Measurements from ENCODE around the gene SDCCAG8. TPM values are rescaled to one million over a fixed set of nuclear protein-coding genes. Genes with fewer than 3 reads are reported as not detected.

SDCCAG8 gene
- total RNA-seq, 1 donor from 2014 or later = 24.5 TPM

GRCh38 chr1:243469497-243469896, 213.7 kb downstream of the SDCCAG8 start:
- Histone ChIP-seq H4K20me1 (ENCODE audit: insufficient read depth, low read length) (no peaks in the 10 kb centered on the region), H3K9me3 (ENCODE audit: insufficient read depth, low read depth, low read length) (no peaks in the 10 kb centered on the region), H3K4me1 (ENCODE audit: insufficient read depth, low read length) (peaks cover 20% of the 10 kb centered on the region), H3K4me2 (ENCODE audit: low read length) (no peak overlapping the region), H3K27ac (ENCODE audit: low read depth, low read length) (no peak overlapping the region), H3K36me3 (ENCODE audit: insufficient read depth, low read length) (no peaks in the 10 kb centered on the region), H3K4me3 (ENCODE audit: insufficient read depth, low read depth, low read length) (no peak overlapping the region), H3K27me3 (ENCODE audit: insufficient read depth, low read length) (no peaks in the 10 kb centered on the region), H3K79me2 (ENCODE audit: insufficient read depth, low read length) (no peaks in the 10 kb centered on the region), H3K9ac (ENCODE audit: low read length) (no peak overlapping the region), H2AFZ (ENCODE audit: low read depth, low read length) (no peak overlapping the region)
- Mint-ChIP-seq H3K9me3 (ENCODE audit: unreplicated experiment) (no peaks in the 10 kb centered on the region), H3K27me3 (ENCODE audit: low read depth, unreplicated experiment) (no peaks in the 10 kb centered on the region), H3K27ac (ENCODE audit: unreplicated experiment) (no peak overlapping the region), H3K4me1 (ENCODE audit: low read depth, unreplicated experiment) (peaks cover 14% of the 10 kb centered on the region), H3K4me3 (ENCODE audit: unreplicated experiment) (no peak overlapping the region), H3K36me3 (ENCODE audit: low read depth, unreplicated experiment) (no peaks in the 10 kb centered on the region)
- no peak for DNase-seq (ENCODE audit: low read depth)
- no peak for TF ChIP-seq EZH2 (IDR thresholded peaks at IDR 0.05; ENCODE audit: insufficient read depth, low read length)
- TF ChIP-seq, protein P1, sequence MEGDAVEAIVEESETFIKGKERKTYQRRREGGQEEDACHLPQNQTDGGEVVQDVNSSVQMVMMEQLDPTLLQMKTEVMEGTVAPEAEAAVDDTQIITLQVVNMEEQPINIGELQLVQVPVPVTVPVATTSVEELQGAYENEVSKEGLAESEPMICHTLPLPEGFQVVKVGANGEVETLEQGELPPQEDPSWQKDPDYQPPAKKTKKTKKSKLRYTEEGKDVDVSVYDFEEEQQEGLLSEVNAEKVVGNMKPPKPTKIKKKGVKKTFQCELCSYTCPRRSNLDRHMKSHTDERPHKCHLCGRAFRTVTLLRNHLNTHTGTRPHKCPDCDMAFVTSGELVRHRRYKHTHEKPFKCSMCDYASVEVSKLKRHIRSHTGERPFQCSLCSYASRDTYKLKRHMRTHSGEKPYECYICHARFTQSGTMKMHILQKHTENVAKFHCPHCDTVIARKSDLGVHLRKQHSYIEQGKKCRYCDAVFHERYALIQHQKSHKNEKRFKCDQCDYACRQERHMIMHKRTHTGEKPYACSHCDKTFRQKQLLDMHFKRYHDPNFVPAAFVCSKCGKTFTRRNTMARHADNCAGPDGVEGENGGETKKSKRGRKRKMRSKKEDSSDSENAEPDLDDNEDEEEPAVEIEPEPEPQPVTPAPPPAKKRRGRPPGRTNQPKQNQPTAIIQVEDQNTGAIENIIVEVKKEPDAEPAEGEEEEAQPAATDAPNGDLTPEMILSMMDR (IDR thresholded peaks at IDR 0.05; ENCODE audit: insufficient read depth, low read depth, low read length) = no peak
- no peak for FAIRE-seq

DNA sequence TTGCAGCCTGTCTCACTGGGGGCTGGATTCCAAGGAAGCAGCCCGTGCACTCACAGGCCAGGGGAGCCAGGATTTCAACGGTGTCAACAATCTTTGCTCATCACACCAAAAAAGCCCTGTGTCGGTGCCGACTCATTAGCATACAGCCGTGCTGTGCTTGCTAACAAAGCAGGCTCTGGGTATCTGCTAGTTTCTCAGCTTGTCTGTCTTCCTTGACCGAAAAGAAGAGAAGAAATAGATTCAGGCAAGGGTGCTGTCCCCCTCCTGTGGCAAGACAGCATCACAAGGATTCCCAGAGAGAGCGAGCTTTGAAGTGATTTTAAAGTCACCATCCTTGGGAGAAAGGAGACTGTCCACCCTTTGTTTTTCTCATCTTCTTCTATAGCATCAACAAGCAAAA, 214.7 kb downstream of the SDCCAG8 start:
- Histone ChIP-seq H4K20me1 (ENCODE audit: insufficient read depth, low read length) (no peaks in the 10 kb centered on the region), H3K79me2 (ENCODE audit: insufficient read depth, low read length) (no peaks in the 10 kb centered on the region), H3K27me3 (ENCODE audit: insufficient read depth, low read length) (no peaks in the 10 kb centered on the region), H3K9ac (ENCODE audit: low read length) (no peak overlapping the region), H3K4me2 (ENCODE audit: low read length) (peak overlapping the region; percentile 3), H3K27ac (ENCODE audit: low read depth, low read length) (no peak overlapping the region), H3K4me3 (ENCODE audit: insufficient read depth, low read depth, low read length) (no peak overlapping the region), H3K36me3 (ENCODE audit: insufficient read depth, low read length) (no peaks in the 10 kb centered on the region), H3K4me1 (ENCODE audit: insufficient read depth, low read length) (peaks cover 20% of the 10 kb centered on the region), H2AFZ (ENCODE audit: low read depth, low read length) (no peak overlapping the region), H3K9me3 (ENCODE audit: insufficient read depth, low read depth, low read length) (no peaks in the 10 kb centered on the region)
- Mint-ChIP-seq H3K4me3 (ENCODE audit: unreplicated experiment) (no peak overlapping the region), H3K9me3 (ENCODE audit: unreplicated experiment) (no peaks in the 10 kb centered on the region), H3K4me1 (ENCODE audit: low read depth, unreplicated experiment) (peaks cover 14% of the 10 kb centered on the region), H3K36me3 (ENCODE audit: low read depth, unreplicated experiment) (no peaks in the 10 kb centered on the region), H3K27ac (ENCODE audit: unreplicated experiment) (no peak overlapping the region), H3K27me3 (ENCODE audit: low read depth, unreplicated experiment) (no peaks in the 10 kb centered on the region)
- TF ChIP-seq, protein P1 (IDR thresholded peaks at IDR 0.05; ENCODE audit: insufficient read depth, low read depth, low read length) = no peak
- TF ChIP-seq EZH2 (IDR thresholded peaks at IDR 0.05; ENCODE audit: insufficient read depth, low read length) = no peak
- DNase-seq (ENCODE audit: low read depth) (no peak), FAIRE-seq (no peak)

- H3K9me3 Mint-ChIP-seq (ENCODE audit: unreplicated experiment) = no peaks in the 10 kb centered on the region
- Histone ChIP-seq H2AFZ (ENCODE audit: low read depth, low read length) (no peak overlapping the region), H3K79me2 (ENCODE audit: insufficient read depth, low read length) (no peaks in the 10 kb centered on the region), H3K9ac (ENCODE audit: low read length) (no peak overlapping the region), H3K4me1 (ENCODE audit: insufficient read depth, low read length) (peaks cover 25% of the 10 kb centered on the region), H3K27ac (ENCODE audit: low read depth, low read length) (no peak overlapping the region), H3K4me3 (ENCODE audit: insufficient read depth, low read depth, low read length) (no peak overlapping the region), H3K27me3 (ENCODE audit: insufficient read depth, low read length) (no peaks in the 10 kb centered on the region), H3K4me2 (ENCODE audit: low read length) (no peak overlapping the region), H3K36me3 (ENCODE audit: insufficient read depth, low read length) (no peaks in the 10 kb centered on the region), H3K9me3 (ENCODE audit: insufficient read depth, low read depth, low read length) (no peaks in the 10 kb centered on the region), H4K20me1 (ENCODE audit: insufficient read depth, low read length) (no peaks in the 10 kb centered on the region)
- FAIRE-seq (no peak), DNase-seq (ENCODE audit: low read depth) (no peak)
- no peak overlapping the region for H3K27ac Mint-ChIP-seq (ENCODE audit: unreplicated experiment)
- peaks cover 4% of the 10 kb centered on the region for H3K36me3 Mint-ChIP-seq (ENCODE audit: low read depth, unreplicated experiment)
- H3K4me3 Mint-ChIP-seq (ENCODE audit: unreplicated experiment) = no peak overlapping the region
- no peaks in the 10 kb centered on the region for H3K27me3 Mint-ChIP-seq (ENCODE audit: low read depth, unreplicated experiment)
- peaks cover 19% of the 10 kb centered on the region for H3K4me1 Mint-ChIP-seq (ENCODE audit: low read depth, unreplicated experiment)
- no peak for TF ChIP-seq EZH2 (IDR thresholded peaks at IDR 0.05; ENCODE audit: insufficient read depth, low read length)
These were observed 215.3 kb downstream of the SDCCAG8 start for GRCh38 chr1:243471026-243471685.

All from astrocyte (in vitro differentiated cells and primary cell).